Endothelial cell of umbilical vein (primary cell): Measurements from ENCODE around the gene EEF2K. TPM values are rescaled to one million over a fixed set of nuclear protein-coding genes. Genes with fewer than 3 reads are reported as not detected.

ENCODE experiments used
- BruUV-seq: library from RNA; stranded (reverse); fragments of 400-500 nt; replicated peaks from 2 replicates; lab custom pipeline; 2021; lab: Mats Ljungman, UMichigan
- CTCF ChIA-PET: fragments of 300-600, 350-600 bp; sonication (Branson Sonifier 250); formaldehyde crosslinking; loops from one replicate; lab custom pipeline; 2021; ENCODE audit warnings: antibody characterized with exemption, inconsistent platforms; lab: Charles Lee
- POLR2A ChIA-PET: fragments of 300-600, 350-600 bp; sonication (Branson Sonifier 250); formaldehyde crosslinking; loops from one replicate; lab custom pipeline; 2021; ENCODE audit warnings: antibody characterized with exemption, inconsistent platforms; lab: Charles Lee
- DNase-seq: peaks from one replicate; pipeline ENCODE4 v3.0.0-alpha.2; 2011; ENCODE audit warnings: low read depth, low spot score
- FAIRE-seq: peaks from 2 replicates; lab custom pipeline; 2011; peaks lifted over from hg19 to GRCh38; lab: Jason Lieb, UNC
- H2AFZ ChIP-seq: 2 replicates; pipeline ENCODE4 v1.6.0; 2012; ENCODE audit warnings: low read depth, low read length, control low read depth, inconsistent platforms
- H3K27ac ChIP-seq: 2 replicates; pipeline ENCODE4 v1.5.1; 2011; ENCODE audit warnings: low read depth, mild to moderate bottlenecking, control low read depth, low read length, moderate library complexity; ENCODE audit not compliant: insufficient read depth
- H3K27me3 ChIP-seq, 2 experiments: 2 replicates each; pipeline versions ENCODE4 v1.6.0 to v1.6.1; 2011; ENCODE audit warnings: low read length in 2 of 2, mixed read lengths in 1 of 2; ENCODE audit not compliant: control insufficient read depth in 2 of 2, insufficient read depth in 2 of 2
- H3K36me3 ChIP-seq, 2 experiments: 2 replicates in 1 of 2; 3 replicates in 1 of 2; pipeline ENCODE4 v1.5.1; 2011; ENCODE audit warnings: low read length in 2 of 2, mild to moderate bottlenecking in 1 of 2, moderate library complexity in 1 of 2; ENCODE audit not compliant: control insufficient read depth in 2 of 2, insufficient read depth in 2 of 2; ENCODE audit errors: extremely low read depth in 1 of 2
- H3K4me1 ChIP-seq: 3 replicates; pipeline ENCODE4 v1.5.1; 2011; ENCODE audit warnings: mild to moderate bottlenecking, low read length; ENCODE audit not compliant: control insufficient read depth, insufficient read depth; ENCODE audit errors: extremely low read depth
- H3K4me2 ChIP-seq: 2 replicates; pipeline ENCODE4 v1.6.1; 2011; ENCODE audit warnings: low read length, control low read depth, mixed read lengths; ENCODE audit not compliant: insufficient read depth
- H3K4me3 ChIP-seq, 3 experiments: fragments of 200-600 bp in 1 of 3; sonication (generic), shearing (Covaris generic) in 1 of 3; replicated peaks in 1 of 3; 2 replicates each; pipeline ENCODE4 v1.5.1; 2011 to 2016; ENCODE audit warnings: control low read depth in 3 of 3, low read length in 3 of 3, mild to moderate bottlenecking in 2 of 3, inconsistent platforms in 1 of 3, low read depth in 1 of 3, moderate library complexity in 1 of 3; ENCODE audit not compliant: insufficient read depth in 1 of 3
- H3K79me2 ChIP-seq: 2 replicates; pipeline ENCODE4 v1.6.0; 2012; ENCODE audit warnings: low read length, inconsistent platforms; ENCODE audit not compliant: control insufficient read depth, insufficient read depth
- H3K9ac ChIP-seq: replicated peaks from 2 replicates; pipeline ENCODE3; 2011; ENCODE audit warnings: low read length, control low read depth; ENCODE audit not compliant: insufficient read depth; ENCODE audit errors: extremely low read depth
- H3K9me1 ChIP-seq: replicated peaks from 3 replicates; pipeline ENCODE4 v1.6.0; 2011; ENCODE audit warnings: mild to moderate bottlenecking, low read length; ENCODE audit not compliant: control insufficient read depth, insufficient read depth; ENCODE audit errors: extremely low read depth
- H3K9me3 ChIP-seq: replicated peaks from 2 replicates; pipeline ENCODE4 v1.5.1; 2012; ENCODE audit warnings: low read length, inconsistent platforms; ENCODE audit not compliant: control insufficient read depth, insufficient read depth
- H4K20me1 ChIP-seq: replicated peaks from 2 replicates; pipeline ENCODE3; 2011; ENCODE audit warnings: mild to moderate bottlenecking, low read length; ENCODE audit not compliant: control insufficient read depth, insufficient read depth; ENCODE audit errors: extremely low read depth
- CTCF ChIP-seq, 2 donors: IDR thresholded peaks; 1 replicate in 1 of 2; 2 replicates in 1 of 2; pipeline ENCODE4 v1.5.1; 2011; ENCODE audit warnings: low read length in 2 of 2, mild to moderate bottlenecking in 2 of 2, moderate library complexity in 2 of 2, control low read depth in 1 of 2, inconsistent platforms in 1 of 2, low read depth in 1 of 2; ENCODE audit not compliant: insufficient read depth in 1 of 2; ENCODE audit errors: extremely low read depth in 1 of 2
- EZH2 ChIP-seq: IDR thresholded peaks from 2 replicates; pipeline ENCODE4 v1.6.1; 2012; ENCODE audit warnings: borderline replicate concordance, low read depth, mild to moderate bottlenecking, moderate library complexity, low read length, inconsistent platforms; ENCODE audit not compliant: severe bottlenecking
- FOS ChIP-seq: IDR thresholded peaks from 2 replicates; pipeline ENCODE4 v1.6.1; 2011; ENCODE audit warnings: mild to moderate bottlenecking, low read length, moderate library complexity, borderline replicate concordance; ENCODE audit not compliant: insufficient read depth
- GATA2 ChIP-seq: IDR thresholded peaks from 2 replicates; pipeline ENCODE4 v1.7.0; 2011; ENCODE audit warnings: low read depth, mild to moderate bottlenecking, moderate library complexity, mixed read lengths, low read length; ENCODE audit not compliant: insufficient read length, insufficient read depth
- JUN ChIP-seq: IDR thresholded peaks from 2 replicates; pipeline ENCODE4 v1.6.1; 2011; ENCODE audit warnings: borderline replicate concordance, low read depth; ENCODE audit not compliant: insufficient read length, insufficient read depth
- MAX ChIP-seq: IDR thresholded peaks from 2 replicates; pipeline ENCODE4 v1.6.1; 2011; ENCODE audit not compliant: insufficient read depth, insufficient read length
- MYC ChIP-seq: IDR thresholded peaks from one replicate; pipeline ENCODE4 v1.6.1; 2011; ENCODE audit warnings: mild to moderate bottlenecking, low read depth, low read length
- POLR2A ChIP-seq: IDR thresholded peaks from 2 replicates; pipeline ENCODE4 v1.6.1; 2012; ENCODE audit warnings: low read depth, mild to moderate bottlenecking, control low read depth, low read length
- POLR2AphosphoS5 ChIP-seq: IDR thresholded peaks from 2 replicates; pipeline ENCODE4 v1.6.1; 2012; ENCODE audit warnings: low read depth, mild to moderate bottlenecking, control low read depth, low read length, moderate library complexity; ENCODE audit not compliant: insufficient read depth
- dilution Hi-C: fragments of 300-500 bp; cut with MboI; formaldehyde crosslinking; loops from one replicate; pipeline ENCODE4 v1.15.0; 2019; ENCODE audit warnings: low sequenced_read_pairs; ENCODE audit not compliant: extremely low pct_ligation_motif_present
- intact Hi-C: fragments of 100-400 bp; cut with micrococcal nuclease; formaldehyde crosslinking; loops from one replicate; pipeline ENCODE4 v1.10.0; 2022
- polyA plus RNA-seq, 4 experiments: library from polyadenylated mRNA; depleted of rRNA in 3 of 4; stranded (reverse) in 3 of 4; unstranded in 1 of 4; fragments of >200 nt; gene quantifications; 2 replicates each; pipeline versions ENCODE4 v1.2.1 to v1.2.3, GENCODE V29; 2011 to 2012; ENCODE audit warnings: missing spikeins in 1 of 4
- total RNA-seq: library from RNA; stranded (reverse); gene quantifications from 2 replicates; pipeline ENCODE4 v1.2.3, GENCODE V29; 2021

The EEF2K gene
- total and polyA plus RNA-seq, 2 donors (not counting 3 experiments of a cell fraction or from before 2014, with no cell fraction given), result 16.0 to 48.6 TPM

GRCh38 chr16:22284637-22285036 is 78.6 kb downstream of the EEF2K start:
- H3K27ac ChIP-seq, result no peak overlapping the region
- ChIA-PET CTCF (no interaction called here), POLR2A (no interaction called here)
- no peak overlapping the region for H3K9ac ChIP-seq
- H2AFZ ChIP-seq, result no peak overlapping the region
- no peaks in the 10 kb centered on the region for H3K79me2 ChIP-seq
- H3K9me3 ChIP-seq, result no peaks in the 10 kb centered on the region
- dilution Hi-C loops, result no loop called here
- no peak for TF ChIP-seq GATA2
- no peak for TF ChIP-seq CTCF (IDR thresholded peaks at IDR 0.05; ENCODE audit: extremely low read depth in 1 of 2, insufficient read depth in 1 of 2, low read depth in 1 of 2, low read length in 2 of 2)
- TF ChIP-seq FOS, result no peak
- no peak for TF ChIP-seq POLR2AphosphoS5
- no peak for TF ChIP-seq MAX
- H3K27me3 ChIP-seq, result no peaks in the 10 kb centered on the region
- no TSS peak for BruUV-seq
- DNase-seq, result no peak
- H3K4me1 ChIP-seq, result no peaks in the 10 kb centered on the region
- no peaks in the 10 kb centered on the region for H4K20me1 ChIP-seq
- no peak overlapping the region for H3K4me2 ChIP-seq
- H3K9me1 ChIP-seq, result no peaks in the 10 kb centered on the region
- peaks cover 10 to 21% of the 10 kb centered on the region in 2 experiments for H3K36me3 ChIP-seq
- intact Hi-C loops, result no loop called here
- FAIRE-seq, result no peak
- no peak overlapping the region for H3K4me3 ChIP-seq

GRCh38 chr16:22285080-22285479 is 79.0 kb downstream of the EEF2K start:
- BruUV-seq, result no TSS peak
- CTCF ChIA-PET, result interaction anchor here (0.9 kb wide), 1 partner anchor 36 kb away, joined by 3 read pairs; no protein-coding TSS in a partner anchor
- no peaks in the 10 kb centered on the region for H3K27me3 ChIP-seq
- intact Hi-C loops (no loop called here), dilution Hi-C loops (no loop called here)
- POLR2A ChIA-PET, result no interaction called here
- H3K9me3 ChIP-seq, result no peaks in the 10 kb centered on the region
- H3K9ac ChIP-seq, result no peak overlapping the region
- TF ChIP-seq EZH2 (no peak), POLR2AphosphoS5 (no peak), MAX (no peak), GATA2 (no peak), FOS (no peak), CTCF (IDR thresholded peaks at IDR 0.05; ENCODE audit: extremely low read depth in 1 of 2, insufficient read depth in 1 of 2, low read depth in 1 of 2, low read length in 2 of 2) (no peak), JUN (no peak), MYC (no peak), POLR2A (no peak)
- H3K27ac ChIP-seq, result no peak overlapping the region
- no peaks in the 10 kb centered on the region for H3K9me1 ChIP-seq
- no peak overlapping the region for H3K4me3 ChIP-seq
- H4K20me1 ChIP-seq, result no peaks in the 10 kb centered on the region
- no peaks in the 10 kb centered on the region for H3K79me2 ChIP-seq
- H3K4me2 ChIP-seq, result no peak overlapping the region
- no peak for FAIRE-seq
- H3K36me3 ChIP-seq, result peaks cover 9 to 18% of the 10 kb centered on the region in 2 experiments
- no peak overlapping the region for H2AFZ ChIP-seq
- no peak for DNase-seq
- H3K4me1 ChIP-seq, result no peaks in the 10 kb centered on the region
